DOHH2 (cell line): ENCODE results near the gene DIP2C.

ENCODE experiments used
- CTCF ChIP-seq: fragments of 200-600 bp; sonication (generic); IDR thresholded peaks from one replicate; pipeline ENCODE4 v1.5.1; 2014; ENCODE audit warnings: antibody characterized with exemption, mild to moderate bottlenecking, low read depth, low read length; ENCODE audit not compliant: poor library complexity, severe bottlenecking
- EZH2phosphoT487 ChIP-seq: fragments of 200-600 bp; sonication (generic); IDR thresholded peaks from 2 replicates; pipeline ENCODE4 v1.6.1; 2017; ENCODE audit warnings: borderline replicate concordance, mild to moderate bottlenecking, antibody characterized with exemption, low read length, moderate library complexity, mixed read lengths

- TF ChIP-seq CTCF (no peak), EZH2phosphoT487 (no peak)
Observed at GRCh38 chr10:492836-493235, 196.6 kb downstream of the DIP2C start.
